ENCODE data around the gene SRGAP2B. TPM values are rescaled to one million over a fixed set of nuclear protein-coding genes. Genes with fewer than 3 reads are reported as not detected.
"Not testable (repeated sequence)": the region's sequence is repeated elsewhere in the genome, so short reads cannot be mapped to it uniquely, and the experiment has no call there.

Gene SRGAP2B
- total RNA-seq, 1 donor from 2014 or later, result 24.0 TPM

DNA sequence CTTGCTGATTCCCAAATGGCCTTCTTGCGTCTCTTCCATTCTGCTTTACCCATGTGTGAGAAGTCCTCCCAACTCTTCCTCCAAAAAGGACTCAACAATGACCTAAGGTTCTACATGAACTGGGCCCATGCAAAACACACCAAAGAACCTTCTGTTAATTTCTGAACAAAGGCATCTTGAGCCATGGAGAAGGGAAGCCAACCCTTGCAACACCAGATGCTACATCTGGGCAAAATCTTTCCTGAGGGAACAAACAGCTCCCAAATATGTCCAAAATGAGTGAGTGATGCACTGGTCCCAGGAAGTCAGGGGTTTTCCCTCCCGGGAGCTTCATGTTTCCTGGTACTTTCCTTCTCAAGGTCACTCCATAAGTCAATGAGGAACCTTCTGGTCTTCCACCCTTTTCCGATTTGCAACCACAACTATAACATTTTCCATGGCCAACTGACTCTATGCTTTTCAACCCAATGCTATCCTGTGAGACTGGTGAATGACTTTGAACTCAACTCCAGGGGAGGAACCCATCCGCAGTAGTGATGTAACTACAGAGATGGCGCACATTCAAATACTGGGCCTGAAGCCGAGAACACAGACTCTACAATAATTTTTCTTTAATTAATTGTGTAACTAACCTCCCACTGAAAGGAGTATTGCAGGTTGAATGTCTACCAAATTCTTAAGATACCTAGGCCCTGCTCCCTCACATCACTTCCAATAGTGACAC lies 112.2 kb downstream of the SRGAP2B start:
- H3K36me3 ChIP-seq (ENCODE audit: control insufficient read depth, insufficient read depth, low read length); H3K4me3 ChIP-seq (ENCODE audit: low read depth, low read length); H3K27me3 ChIP-seq (ENCODE audit: control insufficient read depth, insufficient read depth, low read length); FAIRE-seq; DNase-seq (ENCODE audit: low read depth): not testable (repeated sequence)

DNA sequence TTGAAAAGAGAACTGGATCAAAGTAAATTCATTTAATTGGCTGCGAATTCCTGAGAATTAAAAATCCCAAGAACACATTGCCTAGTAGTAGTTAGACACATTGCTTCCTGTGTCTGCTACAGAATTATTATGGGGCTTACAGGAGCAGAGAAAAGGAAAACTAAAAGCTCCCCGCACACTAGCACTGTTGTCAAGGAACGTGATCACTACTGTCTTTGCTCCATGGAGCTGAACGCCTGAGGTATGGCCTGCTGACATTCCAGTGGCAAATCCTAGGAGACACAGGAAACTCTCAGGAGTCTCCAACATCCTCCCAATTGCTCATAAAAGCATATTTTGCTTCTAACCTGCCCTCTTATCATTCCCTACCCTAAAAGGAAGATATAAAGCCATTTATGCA lies 114.0 kb downstream of the SRGAP2B start:
- not testable (repeated sequence) for H3K4me3 ChIP-seq (ENCODE audit: low read depth, low read length); DNase-seq (ENCODE audit: low read depth); FAIRE-seq; H3K27me3 ChIP-seq (ENCODE audit: control insufficient read depth, insufficient read depth, low read length); H3K36me3 ChIP-seq (ENCODE audit: control insufficient read depth, insufficient read depth, low read length)

DNA sequence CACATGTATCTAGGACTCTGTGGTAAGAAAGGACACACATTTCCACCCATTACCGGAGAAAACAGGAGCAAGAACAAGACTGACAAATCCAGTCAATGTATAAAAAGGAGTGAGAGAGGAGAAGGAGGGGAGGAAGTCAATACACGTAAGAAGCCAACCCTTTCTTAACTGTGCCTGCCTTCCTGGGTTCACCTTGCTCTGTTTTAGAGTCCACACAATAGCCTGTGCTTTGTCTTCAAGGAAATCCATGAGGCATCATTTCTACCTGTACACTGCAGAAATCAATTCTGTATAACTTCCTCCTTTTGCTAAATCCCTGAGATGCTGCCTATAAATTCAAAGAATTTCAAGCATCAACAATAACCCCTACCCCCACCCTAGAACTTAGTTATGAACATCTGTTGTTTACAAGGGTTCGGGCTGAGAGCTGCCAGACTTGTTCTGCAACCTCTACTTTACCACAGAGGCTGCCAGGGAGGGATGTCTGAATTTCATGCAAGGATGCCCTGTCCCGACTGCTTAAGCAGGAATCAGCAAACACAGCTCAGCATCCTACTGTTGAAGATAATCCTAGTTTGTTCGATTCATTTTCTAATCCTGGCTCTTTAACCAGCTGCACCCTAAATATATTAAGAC lies 115.0 kb downstream of the SRGAP2B start:
- FAIRE-seq; H3K4me3 ChIP-seq (ENCODE audit: low read depth, low read length); H3K36me3 ChIP-seq (ENCODE audit: control insufficient read depth, insufficient read depth, low read length); DNase-seq (ENCODE audit: low read depth); H3K27me3 ChIP-seq (ENCODE audit: control insufficient read depth, insufficient read depth, low read length): not testable (repeated sequence)

DNA sequence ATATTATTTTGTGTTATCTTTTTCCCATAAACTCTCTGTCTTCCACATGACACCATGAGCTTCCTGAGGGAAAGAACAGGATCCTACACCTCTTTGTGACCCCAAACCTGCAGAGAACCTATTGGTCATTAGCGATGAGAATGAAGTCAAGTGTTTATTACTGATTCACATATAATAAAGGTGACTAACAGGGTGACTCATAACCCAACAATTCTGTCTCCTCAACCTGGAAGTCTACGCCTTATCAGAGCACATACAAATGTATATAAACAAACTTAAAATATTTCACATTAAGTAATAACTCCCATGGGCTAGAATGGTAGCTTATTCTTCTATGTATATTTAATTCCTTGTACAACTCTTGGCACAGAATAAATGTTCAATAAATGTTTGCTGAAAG lies 117.3 kb downstream of the SRGAP2B start:
- FAIRE-seq; H3K36me3 ChIP-seq (ENCODE audit: control insufficient read depth, insufficient read depth, low read length); DNase-seq (ENCODE audit: low read depth); H3K27me3 ChIP-seq (ENCODE audit: control insufficient read depth, insufficient read depth, low read length); H3K4me3 ChIP-seq (ENCODE audit: low read depth, low read length): not testable (repeated sequence)

DNA sequence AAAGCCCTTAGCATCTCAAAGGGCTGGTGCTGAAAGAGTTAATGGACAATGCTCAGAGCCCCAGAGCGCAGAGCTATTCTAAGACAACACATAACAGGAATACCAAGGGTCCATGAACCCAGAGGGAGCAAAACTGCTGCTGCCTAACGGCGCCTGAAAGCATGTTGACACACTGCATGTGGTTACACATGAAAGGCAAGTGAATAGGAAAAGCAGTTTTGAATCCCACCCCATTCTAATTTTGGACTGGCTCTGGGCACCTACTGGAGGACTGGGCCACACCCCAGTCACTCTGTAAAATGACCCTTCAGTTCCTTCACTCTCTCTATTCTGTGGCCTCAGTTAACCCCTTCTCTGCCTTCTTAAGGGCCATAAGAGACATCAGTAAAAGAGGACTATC lies 123.2 kb downstream of the SRGAP2B start:
- not testable (repeated sequence) for H3K36me3 ChIP-seq (ENCODE audit: control insufficient read depth, insufficient read depth, low read length); H3K27me3 ChIP-seq (ENCODE audit: control insufficient read depth, insufficient read depth, low read length); FAIRE-seq; H3K4me3 ChIP-seq (ENCODE audit: low read depth, low read length); DNase-seq (ENCODE audit: low read depth)

DNA sequence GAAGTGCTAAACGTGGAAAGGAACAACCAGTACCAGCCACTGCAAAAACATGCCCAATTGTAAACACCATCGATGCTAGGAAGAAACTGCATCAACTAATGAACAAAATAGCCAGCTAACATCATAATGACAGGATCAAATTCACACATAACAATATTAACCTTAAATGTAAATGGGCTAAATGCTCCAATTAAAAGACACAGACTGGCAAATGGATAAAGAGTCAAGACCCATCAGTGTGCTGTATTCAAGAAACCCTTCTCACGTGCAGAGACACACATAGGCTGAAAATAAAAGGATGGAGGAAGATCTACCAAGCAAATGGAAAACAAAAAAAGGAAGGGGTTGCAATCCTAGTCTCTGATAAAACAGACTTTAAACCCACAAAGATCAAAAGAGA lies 128.6 kb downstream of the SRGAP2B start:
- not testable (repeated sequence) for H3K27me3 ChIP-seq (ENCODE audit: control insufficient read depth, insufficient read depth, low read length); FAIRE-seq; H3K36me3 ChIP-seq (ENCODE audit: control insufficient read depth, insufficient read depth, low read length); H3K4me3 ChIP-seq (ENCODE audit: low read depth, low read length); DNase-seq (ENCODE audit: low read depth)

DNA sequence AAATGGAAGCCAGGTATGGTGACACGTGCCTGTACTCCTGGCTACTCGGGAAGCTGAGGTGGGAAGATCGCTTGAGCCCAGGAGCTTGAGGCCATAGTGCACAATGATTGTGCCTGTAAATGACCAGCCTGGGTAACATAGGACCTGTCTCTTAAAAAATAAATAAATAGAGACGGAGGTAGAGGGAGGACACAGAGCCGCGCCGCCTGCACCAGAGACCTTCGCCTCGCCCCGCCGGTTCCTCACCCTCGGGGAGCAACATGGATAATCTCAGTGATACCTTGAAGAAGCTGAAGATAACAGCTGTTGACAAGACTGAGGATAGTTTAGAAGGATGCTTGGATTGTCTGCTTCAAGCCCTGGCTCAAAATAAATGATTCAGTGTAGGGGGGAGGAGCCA lies 130.4 kb downstream of the SRGAP2B start:
- FAIRE-seq; DNase-seq (ENCODE audit: low read depth): not testable (repeated sequence)

DNA sequence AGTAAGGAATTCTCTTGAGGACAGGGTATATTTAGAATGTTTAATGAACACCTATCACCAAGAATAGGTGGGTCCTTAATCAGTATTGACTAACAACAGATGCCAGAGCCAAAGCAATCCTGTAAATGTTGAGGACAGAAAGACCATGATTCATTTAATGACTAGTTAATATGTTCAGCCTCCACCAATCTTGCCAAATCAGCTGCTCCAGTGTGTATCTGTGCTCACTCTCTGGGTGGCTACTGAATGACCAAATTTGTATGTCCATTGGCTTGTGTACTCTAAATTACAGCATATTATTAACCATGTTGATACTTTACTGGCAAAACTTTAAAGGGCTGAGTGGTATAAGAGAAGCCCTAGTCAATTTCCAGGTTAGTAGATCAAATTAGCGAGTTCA lies 130.9 kb downstream of the SRGAP2B start:
- H3K36me3 ChIP-seq (ENCODE audit: control insufficient read depth, insufficient read depth, low read length); FAIRE-seq; DNase-seq (ENCODE audit: low read depth); H3K4me3 ChIP-seq (ENCODE audit: low read depth, low read length); H3K27me3 ChIP-seq (ENCODE audit: control insufficient read depth, insufficient read depth, low read length): not testable (repeated sequence)

More for the DNA sequence above, 130.4 kb downstream of the SRGAP2B start:
- not testable (repeated sequence) for H3K4me3 ChIP-seq (ENCODE audit: low read depth, low read length); H3K36me3 ChIP-seq (ENCODE audit: control insufficient read depth, insufficient read depth, low read length); H3K27me3 ChIP-seq (ENCODE audit: control insufficient read depth, insufficient read depth, low read length)

DNA sequence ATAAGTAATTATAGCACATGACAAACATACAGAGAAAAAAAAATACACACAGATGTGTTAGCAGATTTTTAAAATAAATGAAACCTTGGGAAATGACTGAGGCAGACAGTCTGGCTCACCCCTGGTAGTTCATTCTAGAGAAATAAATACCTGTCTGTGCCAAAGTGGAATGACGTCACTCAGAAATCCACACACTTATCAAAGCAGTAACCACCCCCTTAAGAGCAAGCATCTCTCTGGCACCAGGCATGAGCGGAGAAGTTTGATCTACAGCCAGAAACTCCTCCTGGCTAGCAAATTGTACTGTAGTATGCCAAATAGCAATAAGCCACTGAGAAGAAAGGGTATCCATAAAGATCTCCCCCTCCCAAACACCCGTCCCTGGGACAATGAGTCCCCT lies 131.6 kb downstream of the SRGAP2B start:
- H3K27me3 ChIP-seq (ENCODE audit: control insufficient read depth, insufficient read depth, low read length); H3K4me3 ChIP-seq (ENCODE audit: low read depth, low read length); DNase-seq (ENCODE audit: low read depth); H3K36me3 ChIP-seq (ENCODE audit: control insufficient read depth, insufficient read depth, low read length); FAIRE-seq: not testable (repeated sequence)

DNA sequence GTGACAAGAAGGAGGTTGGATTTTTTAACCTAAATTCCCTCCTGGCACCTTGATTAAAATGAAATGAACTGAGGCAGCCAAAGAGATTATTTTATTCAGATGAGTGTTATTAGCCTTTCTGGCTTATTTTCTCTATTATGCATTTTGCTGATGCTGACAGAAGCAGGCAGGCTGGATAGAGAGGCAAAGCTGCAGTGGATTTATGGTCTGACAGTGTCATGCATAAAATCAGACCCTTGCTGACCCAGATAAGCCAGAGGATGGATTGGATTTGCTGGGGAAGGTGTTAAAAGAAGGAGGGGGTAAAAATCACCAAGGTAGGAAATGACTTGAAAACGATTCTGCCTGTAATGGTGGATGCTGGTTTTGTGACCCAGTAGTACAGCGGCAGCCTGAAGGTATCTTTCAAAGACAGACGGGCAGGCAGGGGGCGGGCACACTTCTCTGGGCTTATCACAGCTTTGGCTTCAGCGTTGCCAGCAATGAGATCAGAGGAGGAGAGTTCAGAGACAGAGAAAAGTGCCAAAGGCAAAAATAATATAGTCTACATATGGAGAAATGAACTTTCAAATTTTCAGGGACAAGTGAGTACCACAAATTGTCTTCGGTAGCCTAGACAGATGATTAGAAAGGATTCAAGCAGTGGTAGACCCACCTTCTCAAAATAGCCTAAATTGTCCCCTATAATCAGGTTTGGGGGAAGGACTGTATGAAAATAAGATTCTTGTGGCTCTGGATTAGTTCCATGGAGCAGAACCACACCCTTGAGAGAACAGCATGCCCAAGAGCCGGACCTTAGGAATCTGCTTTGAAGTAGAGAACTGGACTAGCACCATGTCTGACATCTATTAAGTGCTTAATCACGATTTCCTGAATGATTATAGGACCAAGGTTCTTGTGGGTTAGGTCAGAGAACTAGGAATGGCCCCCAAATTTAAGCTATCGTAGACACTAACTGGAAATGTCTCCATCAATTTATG lies 133.2 kb downstream of the SRGAP2B start:
- H3K4me3 ChIP-seq (ENCODE audit: low read depth, low read length); FAIRE-seq; DNase-seq (ENCODE audit: low read depth); H3K27me3 ChIP-seq (ENCODE audit: control insufficient read depth, insufficient read depth, low read length); H3K36me3 ChIP-seq (ENCODE audit: control insufficient read depth, insufficient read depth, low read length): not testable (repeated sequence)

DNA sequence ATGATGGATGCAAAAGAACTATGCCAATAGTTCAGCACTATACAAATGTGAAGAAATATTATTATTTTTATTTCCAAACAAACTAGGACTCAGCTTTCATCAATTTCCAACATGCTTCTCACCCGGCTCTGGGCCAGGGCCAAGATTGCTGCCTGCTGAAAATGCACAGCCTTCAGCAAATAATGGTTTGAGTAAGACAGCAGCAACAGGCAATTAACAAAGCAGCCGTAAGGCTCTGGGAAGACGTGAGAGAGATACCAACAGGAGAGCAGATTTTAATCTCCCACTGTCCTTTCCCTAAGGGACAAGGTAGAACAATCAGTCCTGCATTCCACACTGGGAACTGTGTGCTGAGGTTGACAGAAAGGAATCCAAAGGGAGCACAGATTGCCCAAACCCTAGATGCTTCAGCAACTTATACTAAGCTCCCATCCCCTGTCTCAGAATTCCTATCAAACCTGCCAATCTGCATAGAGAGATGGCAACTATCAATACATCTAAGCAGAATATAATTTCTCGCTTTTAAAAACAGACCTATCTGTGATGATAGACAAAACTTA lies 134.1 kb downstream of the SRGAP2B start:
- H3K36me3 ChIP-seq (ENCODE audit: control insufficient read depth, insufficient read depth, low read length); FAIRE-seq; H3K4me3 ChIP-seq (ENCODE audit: low read depth, low read length); H3K27me3 ChIP-seq (ENCODE audit: control insufficient read depth, insufficient read depth, low read length); DNase-seq (ENCODE audit: low read depth): not testable (repeated sequence)

DNA sequence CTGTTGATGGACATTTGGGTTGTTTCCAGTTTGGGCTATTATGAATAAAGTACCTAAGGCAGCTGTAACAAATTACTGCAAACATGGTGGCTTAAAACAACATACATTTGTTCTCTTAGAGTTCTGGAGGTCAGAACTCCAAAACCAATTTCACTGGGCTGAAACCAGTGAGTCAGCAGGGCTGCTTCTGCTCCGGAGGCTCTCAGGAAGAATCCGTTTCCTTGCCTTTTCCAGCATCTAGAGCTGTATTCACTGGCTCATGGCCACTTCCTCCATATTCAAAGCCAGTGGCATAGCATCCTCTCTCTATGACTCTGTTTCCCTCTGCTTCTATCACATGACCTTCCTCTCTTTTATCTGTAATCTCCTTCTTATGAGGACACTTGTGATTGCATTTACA lies 146.7 kb downstream of the SRGAP2B start:
- DNase-seq (ENCODE audit: low read depth); H3K36me3 ChIP-seq (ENCODE audit: control insufficient read depth, insufficient read depth, low read length); FAIRE-seq; H3K4me3 ChIP-seq (ENCODE audit: low read depth, low read length); H3K27me3 ChIP-seq (ENCODE audit: control insufficient read depth, insufficient read depth, low read length): not testable (repeated sequence)

DNA sequence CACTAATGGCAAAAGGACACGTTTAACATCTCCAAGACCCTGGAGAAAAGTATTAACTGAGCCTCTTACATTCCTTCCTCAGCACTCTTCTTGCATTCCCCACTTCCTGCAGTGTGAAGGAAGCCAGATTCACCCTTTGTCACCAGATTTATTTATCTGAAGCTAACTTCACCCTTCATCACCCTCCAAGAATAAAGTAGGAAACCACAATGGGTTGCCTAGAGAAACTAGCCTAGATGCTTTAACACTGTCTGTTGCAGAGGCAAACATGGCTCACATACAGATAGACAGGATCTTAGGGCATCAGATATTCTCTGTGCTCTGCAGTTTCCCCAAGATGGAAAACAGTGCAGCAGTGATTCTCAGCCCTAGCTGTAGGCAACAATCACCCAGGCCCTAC lies 147.6 kb downstream of the SRGAP2B start:
- H3K4me3 ChIP-seq (ENCODE audit: low read depth, low read length); H3K36me3 ChIP-seq (ENCODE audit: control insufficient read depth, insufficient read depth, low read length); DNase-seq (ENCODE audit: low read depth); FAIRE-seq; H3K27me3 ChIP-seq (ENCODE audit: control insufficient read depth, insufficient read depth, low read length): not testable (repeated sequence)
